BLaER1 (cell line): ENCODE data around the gene HLF.

Source experiments
- H3K27ac ChIP-seq: shearing (Covaris generic); formaldehyde crosslinking; 2 replicates; pipeline ENCODE4 v1.8.1; 2022
- H3K27me3 ChIP-seq: shearing (Covaris generic); formaldehyde crosslinking; 2 replicates; pipeline ENCODE4 v1.8.1; 2022
- H3K36me3 ChIP-seq: shearing (Covaris generic); formaldehyde crosslinking; 2 replicates; pipeline ENCODE4 v1.8.1; 2022
- H3K4me1 ChIP-seq: shearing (Covaris generic); formaldehyde crosslinking; 2 replicates; pipeline ENCODE4 v1.8.1; 2022
- H3K4me2 ChIP-seq: shearing (Covaris generic); formaldehyde crosslinking; 2 replicates; pipeline ENCODE4 v1.8.1; 2022
- H3K4me3 ChIP-seq: shearing (Covaris generic); formaldehyde crosslinking; 2 replicates; pipeline ENCODE4 v1.8.1; 2022
- H3K9ac ChIP-seq: shearing (Covaris generic); formaldehyde crosslinking; 2 replicates; pipeline ENCODE4 v1.8.1; 2022
- H3K9me3 ChIP-seq: shearing (Covaris generic); formaldehyde crosslinking; 2 replicates; pipeline ENCODE4 v1.8.1; 2022
- H4K20me1 ChIP-seq: shearing (Covaris generic); formaldehyde crosslinking; 2 replicates; pipeline ENCODE4 v1.8.1; 2022
- Cebpa-rat ChIP-seq: shearing (Covaris generic); IDR thresholded peaks from 2 replicates; pipeline ENCODE4 v1.8.1; 2022

HLF gene

DNA sequence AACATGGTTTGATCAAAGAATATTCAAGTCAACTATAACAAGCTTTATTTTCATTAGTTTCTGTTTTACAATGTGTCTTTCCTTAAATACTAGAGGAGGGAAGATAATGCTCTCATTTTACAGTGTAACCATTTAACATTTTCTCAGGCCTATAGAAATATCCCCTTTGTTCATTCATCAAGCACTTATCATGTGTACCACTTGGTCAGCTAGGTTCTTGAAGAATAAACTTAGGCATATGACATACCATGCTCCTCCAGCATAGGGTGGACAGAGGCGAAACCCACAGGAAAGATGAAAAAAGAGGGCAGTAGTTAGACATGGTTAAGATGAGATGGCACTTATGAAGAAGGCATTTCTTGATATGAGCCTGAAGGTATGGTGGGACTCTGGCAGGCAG, 34.0 kb upstream of the HLF start:
- Histone ChIP-seq H3K27ac (no peak overlapping the region), H3K36me3 (no peaks in the 10 kb centered on the region), H3K4me2 (no peak overlapping the region), H3K4me3 (no peak overlapping the region), H3K9me3 (no peaks in the 10 kb centered on the region), H3K27me3 (no peaks in the 10 kb centered on the region), H3K4me1 (no peaks in the 10 kb centered on the region), H3K9ac (no peak overlapping the region), H4K20me1 (no peaks in the 10 kb centered on the region)
- TF ChIP-seq Cebpa-rat, result no peak

DNA sequence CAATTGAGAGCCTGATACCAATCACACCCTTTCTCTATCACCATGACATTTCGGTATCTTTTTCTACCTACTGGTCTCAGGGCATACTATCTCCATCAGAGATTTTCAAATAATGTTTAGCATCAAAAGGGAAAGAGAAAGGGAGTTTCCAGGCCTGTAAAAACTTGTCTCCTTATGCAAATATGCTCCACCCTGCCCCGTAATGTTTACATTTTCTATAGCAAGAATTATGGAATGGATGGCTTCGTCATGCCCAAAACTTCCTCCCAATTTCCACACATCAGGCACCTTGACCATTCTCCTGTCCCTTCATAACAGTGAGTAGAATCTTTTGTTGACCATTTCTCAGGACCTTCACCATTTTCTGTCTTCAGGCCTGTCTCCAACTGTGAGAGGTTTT, 30.9 kb upstream of the HLF start:
- Histone ChIP-seq H4K20me1 (no peaks in the 10 kb centered on the region), H3K9ac (no peak overlapping the region), H3K36me3 (no peaks in the 10 kb centered on the region), H3K4me2 (no peak overlapping the region), H3K27ac (no peak overlapping the region), H3K27me3 (peaks cover 9% of the 10 kb centered on the region; the same call in 1 of the 2 replicates), H3K4me1 (peaks cover 19% of the 10 kb centered on the region), H3K9me3 (no peaks in the 10 kb centered on the region), H3K4me3 (no peak overlapping the region)
- TF ChIP-seq Cebpa-rat, result no peak

- Histone ChIP-seq H4K20me1 (no peaks in the 10 kb centered on the region), H3K27ac (no peak overlapping the region), H3K4me2 (no peak overlapping the region), H3K4me3 (no peak overlapping the region), H3K9ac (no peak overlapping the region), H3K4me1 (peaks cover 29% of the 10 kb centered on the region), H3K9me3 (no peaks in the 10 kb centered on the region), H3K36me3 (no peaks in the 10 kb centered on the region), H3K27me3 (peaks cover 9% of the 10 kb centered on the region; the same call in 1 of the 2 replicates)
- TF ChIP-seq Cebpa-rat, result no peak
These were observed 28.4 kb upstream of the HLF start for GRCh38 chr17:55236316-55236715.

GRCh38 chr17:55237268-55237667, 27.5 kb upstream of the HLF start:
- no peak for TF ChIP-seq Cebpa-rat
- no peak overlapping the region for H3K4me3 ChIP-seq
- H3K36me3 ChIP-seq, result no peaks in the 10 kb centered on the region
- no peak overlapping the region for H3K9ac ChIP-seq
- peak overlapping the region; percentile 78 for H3K4me2 ChIP-seq
- H3K27me3 ChIP-seq, result peaks cover 9% of the 10 kb centered on the region; the same call in 1 of the 2 replicates
- H3K27ac ChIP-seq, result no peak overlapping the region
- peaks cover 29% of the 10 kb centered on the region for H3K4me1 ChIP-seq
- H3K9me3 ChIP-seq, result no peaks in the 10 kb centered on the region; the same call in 1 of the 2 replicates
- H4K20me1 ChIP-seq, result no peaks in the 10 kb centered on the region

DNA sequence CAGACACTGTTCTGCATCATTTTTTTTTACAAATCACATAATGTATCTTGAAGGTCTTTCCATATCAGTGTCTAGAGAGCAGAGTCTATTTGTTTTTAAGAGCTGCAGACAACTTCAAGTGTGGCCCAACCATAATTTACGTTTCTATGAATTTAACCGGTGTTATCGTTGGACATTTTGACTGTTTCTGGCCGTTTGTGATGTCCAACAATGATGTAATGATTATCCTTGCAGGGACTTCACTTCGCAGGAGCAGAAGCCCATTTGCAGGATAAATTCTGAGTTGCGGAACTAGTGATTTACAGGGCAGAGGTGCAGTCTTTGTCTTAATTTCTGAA, 26.9 kb upstream of the HLF start:
- Histone ChIP-seq H3K27ac (no peak overlapping the region), H3K36me3 (no peaks in the 10 kb centered on the region), H3K4me3 (peak overlapping the region; percentile 63), H3K9ac (no peak overlapping the region), H3K27me3 (peaks cover 9% of the 10 kb centered on the region; the same call in 1 of the 2 replicates), H3K4me2 (peak overlapping the region; percentile 78), H4K20me1 (no peaks in the 10 kb centered on the region), H3K9me3 (no peaks in the 10 kb centered on the region; the same call in 1 of the 2 replicates), H3K4me1 (peaks cover 29% of the 10 kb centered on the region)
- TF ChIP-seq Cebpa-rat, result no peak

DNA sequence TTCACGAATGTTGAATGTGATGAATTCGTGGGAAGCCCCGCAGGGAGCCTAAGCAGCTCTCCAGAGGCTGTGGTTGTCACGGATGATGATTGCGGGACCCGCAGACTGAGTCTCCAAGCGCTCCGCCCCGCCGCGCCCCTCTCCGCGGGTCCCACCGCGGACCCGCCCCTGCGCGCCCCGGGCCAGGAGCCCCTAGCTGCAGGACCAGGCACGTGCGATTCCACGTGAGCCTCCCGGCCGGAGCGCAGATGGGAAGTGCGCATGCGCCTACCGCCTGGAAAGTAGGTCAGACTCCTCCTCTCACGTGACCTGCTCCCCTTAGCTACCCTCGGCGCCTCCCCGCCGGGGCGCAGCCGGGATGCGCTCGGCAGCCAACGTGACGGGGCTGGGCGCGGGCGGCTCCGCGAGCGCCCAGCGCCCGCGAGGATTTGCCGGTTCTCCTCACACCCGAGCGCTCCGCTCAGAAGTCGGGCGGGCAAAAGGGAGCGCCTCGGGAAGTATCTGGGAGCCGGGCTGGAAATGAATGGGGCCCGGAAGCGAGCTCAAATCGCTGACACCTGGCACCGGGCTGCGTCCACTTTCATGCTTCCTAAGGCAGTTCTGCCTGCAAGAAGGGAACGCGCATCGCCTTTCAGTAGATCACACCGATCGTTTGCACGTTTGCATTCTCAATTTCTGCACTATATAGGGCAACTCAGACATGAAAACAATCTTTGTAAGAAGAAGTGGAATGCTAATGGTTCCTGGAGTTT, 26.4 kb upstream of the HLF start:
- peaks cover 29% of the 10 kb centered on the region for H3K4me1 ChIP-seq
- peak overlapping the region; percentile 63 for H3K4me3 ChIP-seq

GRCh38 chr17:55238931-55239297, 25.8 kb upstream of the HLF start:
- Histone ChIP-seq H3K4me2 (peak overlapping the region; percentile 78), H4K20me1 (no peaks in the 10 kb centered on the region), H3K4me1 (peaks cover 29% of the 10 kb centered on the region), H3K9me3 (no peaks in the 10 kb centered on the region; the same call in 1 of the 2 replicates), H3K9ac (no peak overlapping the region), H3K36me3 (no peaks in the 10 kb centered on the region), H3K4me3 (peak overlapping the region; percentile 63), H3K27ac (no peak overlapping the region), H3K27me3 (peaks cover 9% of the 10 kb centered on the region; the same call in 1 of the 2 replicates)
- no peak for TF ChIP-seq Cebpa-rat

More for the DNA sequence above, 26.4 kb upstream of the HLF start:
- Histone ChIP-seq H3K9me3 (no peaks in the 10 kb centered on the region; the same call in 1 of the 2 replicates), H3K4me2 (peak overlapping the region; percentile 78), H4K20me1 (no peaks in the 10 kb centered on the region), H3K27ac (no peak overlapping the region), H3K9ac (no peak overlapping the region), H3K27me3 (peaks cover 9% of the 10 kb centered on the region; the same call in 1 of the 2 replicates), H3K36me3 (no peaks in the 10 kb centered on the region)
- TF ChIP-seq Cebpa-rat, result no peak

DNA sequence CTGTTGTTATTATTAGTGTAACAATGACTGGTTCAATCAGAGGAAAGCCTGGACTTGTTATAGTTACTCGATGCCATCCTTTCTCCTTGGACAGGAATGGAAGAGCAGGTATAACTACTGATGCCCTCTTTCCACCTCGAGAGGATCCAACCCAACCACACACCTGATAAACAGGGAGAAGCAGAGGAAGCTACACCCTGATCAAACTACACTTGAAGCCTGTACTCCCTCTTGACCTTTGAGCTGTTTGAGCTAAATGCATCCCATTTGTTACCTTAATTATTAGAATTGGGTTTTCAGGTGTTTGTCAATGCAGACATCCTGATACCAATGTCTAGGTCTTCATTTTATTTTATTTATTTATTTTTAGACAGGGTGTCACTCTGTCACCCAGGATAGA, 23.7 kb upstream of the HLF start:
- Histone ChIP-seq H3K27me3 (peaks cover 9% of the 10 kb centered on the region; the same call in 1 of the 2 replicates), H3K27ac (no peak overlapping the region), H3K36me3 (no peaks in the 10 kb centered on the region), H3K4me2 (no peak overlapping the region), H3K4me3 (no peak overlapping the region), H3K4me1 (peaks cover 30% of the 10 kb centered on the region), H4K20me1 (no peaks in the 10 kb centered on the region), H3K9ac (no peak overlapping the region), H3K9me3 (no peaks in the 10 kb centered on the region; the same call in 1 of the 2 replicates)
- no peak for TF ChIP-seq Cebpa-rat

- no peaks in the 10 kb centered on the region for H4K20me1 ChIP-seq
- H3K9ac ChIP-seq, result no peak overlapping the region
- H3K4me2 ChIP-seq, result no peak overlapping the region
- H3K4me3 ChIP-seq, result no peak overlapping the region
- H3K4me1 ChIP-seq, result peaks cover 34% of the 10 kb centered on the region
- no peak for TF ChIP-seq Cebpa-rat
- no peaks in the 10 kb centered on the region for H3K36me3 ChIP-seq
- H3K9me3 ChIP-seq, result peaks cover 1% of the 10 kb centered on the region; the same call in 1 of the 2 replicates
- no peak overlapping the region for H3K27ac ChIP-seq
- no peaks in the 10 kb centered on the region for H3K27me3 ChIP-seq
These were observed 22.3 kb upstream of the HLF start for GRCh38 chr17:55242476-55242875.

GRCh38 chr17:55245986-55246385, 18.8 kb upstream of the HLF start:
- H3K4me2 ChIP-seq, result 0 out of 2 replicates have a peak overlapping the region, but pooled peaks have one; percentile 6
- peaks cover 10% of the 10 kb centered on the region for H3K4me1 ChIP-seq
- no peak for TF ChIP-seq Cebpa-rat
- H4K20me1 ChIP-seq, result no peaks in the 10 kb centered on the region
- H3K27ac ChIP-seq, result no peak overlapping the region
- H3K9ac ChIP-seq, result no peak overlapping the region
- no peaks in the 10 kb centered on the region for H3K27me3 ChIP-seq
- no peak overlapping the region for H3K4me3 ChIP-seq
- H3K36me3 ChIP-seq, result no peaks in the 10 kb centered on the region
- H3K9me3 ChIP-seq, result peaks cover 5% of the 10 kb centered on the region; the same call in 1 of the 2 replicates
